Stimulated activated CD8-positive, alpha-beta memory T cell treated with anti-CD3 and anti-CD28 coated beads, Interleukin-4, amount 100 ng/mL, for 48 hours (primary cell): Measurements from ENCODE around the gene MSRB1.
"Not testable (repeated sequence)": the region's sequence is repeated elsewhere in the genome, so short reads cannot be mapped to it uniquely, and the experiment has no call there.

Experiments used
- DNase-seq: peaks from one replicate; pipeline ENCODE4 v3.0.0-alpha.2; 2020

MSRB1 gene

DNA sequence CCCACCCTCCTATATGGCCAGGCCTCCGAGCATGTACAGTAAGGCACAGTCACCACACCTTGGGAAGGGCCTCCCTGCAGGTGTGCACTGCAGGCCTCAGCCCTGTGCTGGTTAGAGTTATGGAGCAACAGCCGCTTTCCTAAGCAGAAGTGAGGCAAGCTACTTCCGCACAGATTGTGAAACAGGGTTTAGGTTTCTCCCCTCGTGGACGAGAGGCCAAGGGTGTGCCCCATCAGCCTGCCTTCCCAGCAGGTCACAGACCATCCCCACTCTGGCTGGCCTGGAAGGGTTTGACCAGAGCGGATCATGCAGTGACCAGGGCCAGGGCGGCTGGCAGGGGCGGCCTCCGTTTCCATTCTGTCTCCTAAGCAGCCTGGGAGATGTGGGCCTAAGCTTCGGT, 4.7 kb downstream of the MSRB1 start:
- DNase-seq, result no peak

DNA sequence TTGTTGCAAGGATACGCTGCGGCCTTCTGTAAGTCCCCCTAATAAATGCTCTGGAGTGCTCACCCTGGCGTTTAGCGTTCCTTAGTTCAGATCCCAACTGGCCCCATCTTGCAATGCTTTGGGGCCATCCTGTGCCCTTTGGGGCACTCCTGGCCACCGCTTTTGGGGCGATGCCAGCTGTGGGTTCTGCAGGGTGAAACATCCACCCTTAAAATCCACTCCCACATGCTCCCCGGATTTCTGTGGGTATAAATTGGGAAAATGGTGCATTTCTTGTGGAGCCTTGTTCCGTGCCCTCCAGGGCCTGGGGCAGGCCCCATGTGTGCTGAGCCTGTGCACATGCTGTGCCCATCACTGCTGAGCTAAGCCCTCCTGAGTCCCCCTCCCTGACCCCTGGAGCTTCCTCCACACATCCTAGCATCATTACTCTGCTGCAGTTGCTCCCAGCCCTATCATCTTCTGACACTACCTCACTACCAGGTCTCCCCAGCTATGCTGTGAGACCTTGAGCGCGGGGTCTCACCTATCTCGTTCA, 6.0 kb downstream of the MSRB1 start:
- DNase-seq, result no peak

- DNase-seq, result no peak
These were observed 9.8 kb downstream of the MSRB1 start for GRCh38 chr16:1933097-1933661.

- no peak for DNase-seq
These were observed 10.7 kb downstream of the MSRB1 start for GRCh38 chr16:1932050-1933028.

GRCh38 chr16:1930338-1930720, 12.7 kb downstream of the MSRB1 start:
- no peak for DNase-seq

DNA sequence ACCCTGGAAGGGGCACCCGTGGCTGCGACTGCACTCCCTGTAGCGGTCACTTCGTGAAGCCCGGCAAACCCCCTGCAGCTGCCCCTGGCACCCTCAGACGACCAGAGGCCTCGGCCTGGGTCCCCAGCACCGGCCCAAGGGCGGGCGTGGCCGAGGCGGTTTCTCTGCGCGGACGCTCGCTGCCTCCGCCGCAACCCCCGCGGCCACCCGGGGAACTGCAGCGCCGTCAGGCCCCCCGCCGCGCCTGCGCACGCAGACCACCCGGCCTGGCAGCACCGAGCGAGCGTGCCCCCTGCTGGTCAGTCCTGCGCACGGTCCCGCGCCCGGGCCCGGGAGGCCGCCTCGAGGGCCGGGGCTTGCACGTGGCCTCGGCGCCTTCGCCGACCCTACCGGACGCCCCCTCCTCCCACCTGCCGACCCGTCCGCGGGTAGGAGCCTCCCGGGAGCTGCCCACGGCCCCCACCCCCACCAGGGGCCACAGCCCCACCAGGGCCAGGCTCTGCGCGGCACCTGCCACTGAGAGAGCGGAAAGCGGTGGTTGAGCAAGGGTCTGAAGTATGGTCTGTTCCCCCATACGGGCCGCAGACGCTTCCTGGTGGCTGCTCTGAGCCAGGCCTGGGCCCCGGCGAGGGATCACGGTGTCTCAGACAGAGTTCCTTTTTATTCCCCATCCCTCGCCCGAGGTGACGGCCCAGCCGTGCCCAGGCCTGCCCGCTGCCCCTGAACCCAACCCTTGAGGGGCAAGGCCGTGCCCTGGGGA, 13.2 kb downstream of the MSRB1 start:
- DNase-seq, result peak; percentile 97

- DNase-seq, result peak; percentile 36
These were observed 13.9 kb downstream of the MSRB1 start for GRCh38 chr16:1929105-1929504.

DNA sequence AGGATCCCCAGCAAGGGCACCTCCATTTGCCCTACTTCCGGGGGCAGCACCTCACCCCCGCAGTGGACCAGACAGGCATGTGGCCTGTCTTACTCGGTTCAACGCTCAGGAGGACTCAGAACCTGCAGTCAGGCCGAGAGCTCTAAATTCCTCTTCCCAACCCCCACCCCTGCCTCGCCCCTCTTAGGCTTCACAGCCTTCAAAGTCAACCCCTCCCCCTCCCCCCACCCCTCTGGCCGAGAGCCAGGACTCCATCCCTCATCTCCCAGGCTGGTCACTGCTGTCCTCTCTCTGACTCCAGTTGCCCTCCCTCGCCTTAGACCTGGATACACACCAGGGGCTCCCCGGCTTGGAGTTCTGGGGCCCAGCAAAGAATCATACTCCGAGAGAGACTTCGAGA, 16.7 kb downstream of the MSRB1 start:
- no peak for DNase-seq

DNA sequence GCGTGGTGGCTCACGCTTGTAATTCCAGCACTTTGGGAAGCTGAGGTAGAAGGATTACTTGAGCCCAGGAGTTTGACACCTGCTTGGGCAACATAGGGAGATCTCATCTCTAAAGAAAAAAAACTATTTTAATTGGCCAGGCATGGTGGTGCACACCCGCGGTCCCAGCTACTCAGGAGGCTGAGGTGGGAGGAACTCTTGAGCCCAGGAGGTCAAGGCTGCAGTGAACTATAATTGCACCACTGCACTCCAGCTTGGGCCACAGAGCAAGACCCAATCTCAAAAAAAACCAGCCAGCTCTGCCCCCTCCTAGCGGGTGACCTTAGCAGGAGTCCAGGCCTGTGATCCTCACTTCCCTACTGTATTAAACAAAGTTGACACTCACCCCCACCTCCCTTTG, 18.9 kb downstream of the MSRB1 start:
- DNase-seq, result no peak

DNA sequence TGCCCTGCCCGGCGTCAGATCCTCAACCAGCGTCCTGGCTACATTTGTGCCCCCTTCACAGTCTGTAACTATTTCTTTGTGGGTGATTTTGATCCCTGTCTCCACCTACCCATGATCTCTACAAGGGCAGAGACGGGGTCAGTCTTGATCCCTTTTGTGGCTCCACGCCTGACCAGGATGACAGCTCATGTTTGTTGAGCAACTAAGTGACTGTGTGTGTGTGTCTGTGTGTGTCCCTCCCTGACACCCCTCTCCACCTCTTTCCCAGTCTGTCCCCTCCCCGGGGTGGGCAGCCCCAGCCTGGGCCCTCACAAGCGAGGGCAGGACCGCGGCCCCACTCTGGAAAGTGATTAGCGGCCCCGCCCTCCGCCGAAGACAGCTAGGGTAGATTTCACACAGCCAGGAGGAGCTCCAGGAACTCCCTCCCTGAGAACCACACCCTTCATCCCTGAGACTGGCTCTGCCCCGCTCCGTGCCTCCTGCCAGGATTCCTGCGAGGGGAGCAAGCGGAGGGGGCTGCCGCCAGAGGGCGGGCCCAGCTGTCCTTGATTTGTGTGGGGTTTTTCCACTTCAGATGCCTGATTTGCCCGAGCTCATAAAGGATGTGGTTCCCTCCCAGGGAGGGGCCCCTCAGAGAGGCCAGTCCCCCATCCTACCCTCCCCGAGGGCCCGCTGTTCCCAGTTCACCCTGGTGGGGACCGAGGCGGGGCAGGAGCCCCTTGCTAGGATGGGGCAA, 19.5 kb downstream of the MSRB1 start:
- DNase-seq, result no peak

GRCh38 chr16:1922357-1922756, 20.6 kb downstream of the MSRB1 start:
- no peak for DNase-seq

DNA sequence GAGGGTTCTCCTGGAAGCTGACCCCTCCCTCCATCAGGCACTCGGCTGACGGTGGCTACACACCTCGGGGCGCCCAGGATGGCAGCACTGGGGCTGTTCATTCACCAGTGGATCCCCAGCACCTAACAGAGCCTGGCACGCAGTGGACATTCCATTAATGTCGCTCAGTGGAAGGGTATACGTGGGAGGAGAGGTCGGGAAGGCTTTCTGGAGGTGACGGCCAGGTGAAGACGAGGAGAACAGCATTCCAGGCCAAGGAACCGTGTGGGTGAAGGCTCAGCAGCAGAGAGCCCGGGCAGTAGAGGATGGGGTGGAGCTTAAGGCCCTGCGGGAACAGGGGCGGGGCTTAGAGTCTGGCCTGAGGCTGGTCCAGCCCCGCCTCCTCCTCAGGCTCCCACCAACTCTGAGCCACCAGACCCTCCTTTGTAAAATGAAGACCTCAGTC, 22.2 kb downstream of the MSRB1 start:
- peak; percentile 50 for DNase-seq

GRCh38 chr16:1920122-1920521, 22.9 kb downstream of the MSRB1 start:
- not testable (repeated sequence) for DNase-seq

DNA sequence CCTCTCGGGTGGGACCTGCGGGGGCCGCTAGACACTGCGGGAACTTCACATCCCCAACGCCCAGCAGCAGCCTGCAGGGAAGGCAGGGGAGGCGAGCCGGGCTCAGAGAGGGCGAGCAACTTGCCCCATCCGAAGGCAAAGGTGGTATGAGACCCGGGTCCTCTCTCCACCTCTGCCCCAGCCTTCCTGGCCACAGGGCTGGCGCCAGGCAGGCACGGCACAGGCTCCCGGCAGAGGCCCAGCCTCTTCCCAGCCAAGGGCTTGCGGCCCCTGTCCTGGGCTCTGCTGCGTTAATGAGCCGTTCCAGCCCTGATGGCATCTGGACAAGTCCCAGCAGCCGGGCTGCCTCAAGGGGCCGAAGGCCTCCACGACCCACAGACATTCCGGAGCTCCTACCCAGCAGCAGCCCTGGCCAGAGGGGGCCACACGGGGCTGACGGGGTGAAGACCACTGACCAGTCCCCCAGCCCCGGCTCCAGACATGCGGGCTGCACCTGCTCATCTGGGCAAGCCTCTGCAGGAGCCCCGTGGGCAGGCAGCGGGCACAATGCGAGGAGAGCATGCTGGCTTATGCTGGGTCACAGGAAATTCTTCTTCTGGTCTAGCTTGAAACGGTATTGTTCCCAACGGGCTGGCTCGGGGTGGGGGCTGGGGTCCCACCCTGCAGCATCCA, 23.5 kb downstream of the MSRB1 start:
- no peak for DNase-seq

- no peak for DNase-seq
These were observed 24.4 kb downstream of the MSRB1 start, which contains the start of gene HS3ST6 for GRCh38 chr16:1918351-1919326. HS3ST6 (minus strand) TSS chr16:1918415; CDS start chr16:1918323, 92 bp downstream.

DNA sequence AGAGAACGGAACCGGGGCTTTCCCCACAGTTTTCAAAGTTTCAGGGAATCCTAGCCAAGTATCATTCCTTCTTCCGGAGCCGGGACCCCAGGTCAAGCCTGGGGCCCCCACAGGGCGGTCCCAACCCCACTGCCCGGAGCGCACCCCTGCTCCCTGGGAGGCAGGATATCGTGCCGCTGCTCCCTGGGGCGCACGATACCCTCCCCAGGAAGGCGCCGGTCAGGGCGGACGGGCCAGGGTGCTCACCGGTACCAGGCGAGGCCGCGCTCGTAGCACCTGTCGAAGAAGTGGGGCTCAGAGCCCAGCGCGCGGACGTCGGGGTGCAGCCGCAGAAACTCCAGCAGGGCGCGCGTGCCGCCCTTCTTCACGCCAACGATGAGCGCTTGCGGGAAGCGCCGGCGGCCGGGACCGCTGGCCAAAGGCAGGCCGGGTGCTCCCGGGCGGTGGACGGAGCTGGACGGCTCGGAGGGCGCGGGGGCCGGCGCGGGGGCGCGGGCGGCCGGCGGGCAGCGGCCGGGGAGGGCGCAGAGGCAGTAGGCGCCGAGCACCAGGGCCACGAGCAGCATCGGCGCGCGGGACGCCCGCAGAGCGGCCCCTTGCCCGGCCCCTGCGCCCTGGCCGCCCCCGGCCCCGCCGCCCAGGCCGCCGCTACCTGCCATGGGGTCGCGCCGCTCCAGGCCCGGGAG, 25.2 kb downstream of the MSRB1 start:
- no peak for DNase-seq

DNA sequence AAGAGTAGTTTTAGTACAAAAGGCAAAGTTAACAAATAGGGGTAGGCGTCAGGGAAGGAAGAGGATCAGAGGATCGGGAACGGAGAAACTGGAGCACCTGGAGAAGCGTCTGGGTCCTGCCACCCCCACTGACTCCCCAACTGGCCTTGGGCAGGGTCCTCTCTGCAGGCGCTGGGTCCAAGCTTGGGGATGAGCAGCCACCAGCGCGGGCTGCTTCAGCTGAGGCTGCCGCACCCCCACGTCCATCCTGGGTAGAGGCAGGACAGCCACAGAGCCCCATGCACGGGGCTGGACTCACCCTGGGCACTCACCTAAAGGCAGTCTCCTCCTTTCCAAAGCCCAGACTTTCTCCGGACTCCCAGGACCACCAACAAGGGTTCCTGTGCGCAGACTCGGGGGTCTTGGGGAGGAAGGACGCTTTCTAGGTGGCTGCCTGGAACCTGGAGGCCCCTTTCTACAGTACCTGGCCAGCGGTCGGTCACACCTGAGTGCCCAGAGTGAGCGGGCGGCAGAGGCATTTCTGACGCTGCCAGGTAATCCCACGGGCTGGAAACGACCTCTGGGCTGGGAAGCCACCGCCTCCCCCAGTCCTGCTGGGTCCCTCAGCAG, 25.8 kb downstream of the MSRB1 start:
- DNase-seq, result no peak

- DNase-seq, result no peak
These were observed 26.4 kb downstream of the MSRB1 start for GRCh38 chr16:1916640-1916990.
